HCT116 (cell line): ENCODE data around the gene TSPAN1.

Experiments
- CEBPB ChIP-seq: IDR thresholded peaks from 2 replicates; pipeline ENCODE4 v1.6.1; 2012; ENCODE audit warnings: low read depth
- EGR1 ChIP-seq: IDR thresholded peaks from 2 replicates; pipeline ENCODE4 v1.6.1; 2012; ENCODE audit warnings: low read depth
- EZH2 ChIP-seq: fragments of 200-600 bp; sonication (generic); IDR thresholded peaks from 2 replicates; pipeline ENCODE4 v1.6.1; 2017; ENCODE audit warnings: antibody characterized with exemption, mixed run types
- FOSL1 ChIP-seq: IDR thresholded peaks from 2 replicates; pipeline ENCODE4 v1.6.1; 2012; ENCODE audit warnings: low read depth
- MAX ChIP-seq: IDR thresholded peaks from 2 replicates; pipeline ENCODE4 v1.6.1; 2012
- POLR2A ChIP-seq: IDR thresholded peaks from 2 replicates; pipeline ENCODE4 v1.7.0; 2011; ENCODE audit warnings: borderline replicate concordance; ENCODE audit not compliant: insufficient read depth, insufficient read length; ENCODE audit errors: extremely low read depth
- POLR2AphosphoS5 ChIP-seq: IDR thresholded peaks from 2 replicates; pipeline ENCODE4 v1.6.1; 2011; ENCODE audit warnings: mild to moderate bottlenecking, low read depth, low read length, moderate library complexity
- SIN3A ChIP-seq: IDR thresholded peaks from 2 replicates; pipeline ENCODE4 v1.6.1; 2012; ENCODE audit warnings: low read depth
- TCF7L2 ChIP-seq: IDR thresholded peaks from 2 replicates; pipeline ENCODE4 v1.7.0; 2011; ENCODE audit warnings: borderline replicate concordance, inconsistent platforms; ENCODE audit not compliant: insufficient read depth, insufficient read length; ENCODE audit errors: extremely low read depth
- ZNF274 ChIP-seq: fragments of 200-500 bp; sonication (Bioruptor generic); IDR thresholded peaks from 2 replicates; pipeline ENCODE4 v1.6.1; 2014; ENCODE audit warnings: mild to moderate bottlenecking, low read depth, low read length, inconsistent platforms
- TF ChIP-seq, protein P1 (sequence below), 3 experiments: fragments of 200-600 bp in 1 of 3; sonication (generic) in 1 of 3; IDR thresholded peaks in 2 of 3; conservative IDR thresholded peaks in 1 of 3; 2 replicates each; pipeline ENCODE4 v1.5.1; 2012 to 2017; ENCODE audit warnings: low read depth in 2 of 3, low read length in 2 of 3, antibody characterized with exemption in 1 of 3, borderline replicate concordance in 1 of 3, control low read depth in 1 of 3, mild to moderate bottlenecking in 1 of 3, mixed read lengths in 1 of 3, mixed run types in 1 of 3, moderate library complexity in 1 of 3; ENCODE audit not compliant: insufficient read depth in 1 of 3

DNA sequence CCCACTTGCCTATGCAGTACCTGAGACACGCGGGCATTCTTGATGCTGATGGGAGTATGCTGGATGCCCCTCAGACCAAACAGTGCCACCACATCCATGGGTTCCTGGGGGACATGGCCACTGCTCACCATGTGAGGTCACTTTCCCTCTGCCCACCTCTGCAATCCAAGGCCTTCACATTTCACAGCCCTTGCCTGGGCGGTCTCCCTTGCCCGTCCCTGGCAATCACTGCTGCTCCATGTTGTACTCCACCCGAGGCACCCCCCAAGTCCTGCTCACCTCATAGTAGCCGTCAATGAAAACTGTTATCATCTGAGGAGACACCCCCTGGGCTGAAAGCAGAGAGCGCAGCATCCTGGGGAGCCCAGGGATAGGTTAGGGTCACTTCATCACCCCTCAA is 18.4 kb downstream of the TSPAN1 start:
- no peak for TF ChIP-seq EGR1
- TF ChIP-seq, protein P1, sequence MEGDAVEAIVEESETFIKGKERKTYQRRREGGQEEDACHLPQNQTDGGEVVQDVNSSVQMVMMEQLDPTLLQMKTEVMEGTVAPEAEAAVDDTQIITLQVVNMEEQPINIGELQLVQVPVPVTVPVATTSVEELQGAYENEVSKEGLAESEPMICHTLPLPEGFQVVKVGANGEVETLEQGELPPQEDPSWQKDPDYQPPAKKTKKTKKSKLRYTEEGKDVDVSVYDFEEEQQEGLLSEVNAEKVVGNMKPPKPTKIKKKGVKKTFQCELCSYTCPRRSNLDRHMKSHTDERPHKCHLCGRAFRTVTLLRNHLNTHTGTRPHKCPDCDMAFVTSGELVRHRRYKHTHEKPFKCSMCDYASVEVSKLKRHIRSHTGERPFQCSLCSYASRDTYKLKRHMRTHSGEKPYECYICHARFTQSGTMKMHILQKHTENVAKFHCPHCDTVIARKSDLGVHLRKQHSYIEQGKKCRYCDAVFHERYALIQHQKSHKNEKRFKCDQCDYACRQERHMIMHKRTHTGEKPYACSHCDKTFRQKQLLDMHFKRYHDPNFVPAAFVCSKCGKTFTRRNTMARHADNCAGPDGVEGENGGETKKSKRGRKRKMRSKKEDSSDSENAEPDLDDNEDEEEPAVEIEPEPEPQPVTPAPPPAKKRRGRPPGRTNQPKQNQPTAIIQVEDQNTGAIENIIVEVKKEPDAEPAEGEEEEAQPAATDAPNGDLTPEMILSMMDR (IDR thresholded peaks at IDR 0.05 in 2 of 3, conservative IDR thresholded peaks at IDR 0.05 in 1 of 3; ENCODE audit: borderline replicate concordance in 1 of 3, insufficient read depth in 1 of 3, low read depth in 2 of 3, low read length in 2 of 3): no peak
- TF ChIP-seq CEBPB: no peak
- TF ChIP-seq EZH2: no peak
- no peak for TF ChIP-seq POLR2A
- no peak for TF ChIP-seq ZNF274
- TF ChIP-seq TCF7L2: no peak
- no peak for TF ChIP-seq MAX
- no peak for TF ChIP-seq FOSL1
- no peak for TF ChIP-seq POLR2AphosphoS5
- no peak for TF ChIP-seq SIN3A
